Measurements from ENCODE around the gene ADAMTS12. TPM values are rescaled to one million over a fixed set of nuclear protein-coding genes. Genes with fewer than 3 reads are reported as not detected.
A peak's percentile ranks its signal among the peaks of the same experiment; 100 is the strongest.

The ADAMTS12 gene
- total and polyA plus RNA-seq, 8 donors = 0.31 to 4.2 (median 0.40) TPM

GRCh38 chr5:33631139-33631538, 260.7 kb downstream of the ADAMTS12 start:
- TF ChIP-seq CTCF (IDR thresholded peaks at IDR 0.05) = no peak
- FAIRE-seq (no peak), ATAC-seq (no peak), DNase-seq (no peak)
- Histone ChIP-seq H3K4me1 (no peaks in the 10 kb centered on the region), H3K9me3 (no peaks in the 10 kb centered on the region), H3K27me3 (no peaks in the 10 kb centered on the region), H3K36me3 (no peaks in the 10 kb centered on the region), H3K4me3 (no peak overlapping the region), H3K27ac (no peak overlapping the region)
- intact Hi-C loops (cut with DNase I) = no loop called here
- 83 to 89% methylated on average over 1 of the region's 1 CpG for WGBS, 2 donors

- no peaks in the 10 kb centered on the region for H3K36me3 ChIP-seq
- H3K4me3 ChIP-seq = no peak overlapping the region
- no peak overlapping the region for H3K27ac ChIP-seq
- WGBS, 2 donors = 55 to 74% methylated on average over 2 of the region's 2 CpGs
- no peaks in the 10 kb centered on the region for H3K9me3 ChIP-seq
- H3K27me3 ChIP-seq = no peaks in the 10 kb centered on the region
- no peak for TF ChIP-seq CTCF (IDR thresholded peaks at IDR 0.05)
- intact Hi-C loops (cut with DNase I) = no loop called here
- no peak for ATAC-seq
- no peaks in the 10 kb centered on the region for H3K4me1 ChIP-seq
- DNase-seq = no peak
- no peak for FAIRE-seq
Measured at GRCh38 chr5:33629999-33630398, 261.8 kb downstream of the ADAMTS12 start.

GRCh38 chr5:33628796-33629195, 263.0 kb downstream of the ADAMTS12 start:
- DNase-seq (no peak), FAIRE-seq (no peak), ATAC-seq (no peak)
- TF ChIP-seq CTCF (IDR thresholded peaks at IDR 0.05) = no peak
- WGBS, 2 donors = 67 to 74% methylated on average over 1 of the region's 1 CpG
- H3K9me3 ChIP-seq = no peaks in the 10 kb centered on the region
- no peak overlapping the region for H3K4me3 ChIP-seq
- H3K27me3 ChIP-seq = no peaks in the 10 kb centered on the region
- no peaks in the 10 kb centered on the region for H3K36me3 ChIP-seq
- H3K4me1 ChIP-seq = no peaks in the 10 kb centered on the region
- intact Hi-C loops (cut with DNase I) = no loop called here
- H3K27ac ChIP-seq = no peak overlapping the region

GRCh38 chr5:33621514-33621913, 270.3 kb downstream of the ADAMTS12 start:
- FAIRE-seq (no peak), ATAC-seq (no peak), DNase-seq (no peak)
- TF ChIP-seq CTCF (IDR thresholded peaks at IDR 0.05) = no peak
- Histone ChIP-seq H3K4me1 (no peaks in the 10 kb centered on the region), H3K9me3 (no peaks in the 10 kb centered on the region), H3K27ac (no peak overlapping the region), H3K4me3 (no peak overlapping the region), H3K27me3 (no peaks in the 10 kb centered on the region), H3K36me3 (no peaks in the 10 kb centered on the region)
- 47 to 48% methylated on average over 1 of the region's 1 CpG for WGBS, 2 donors
- intact Hi-C loops (cut with DNase I) = no loop called here

- no peak for FAIRE-seq
- WGBS, 2 donors = 43 to 46% methylated on average over 3 of the region's 3 CpGs
- peak; percentile 81 to 96 (median 92) for ATAC-seq
- TF ChIP-seq CTCF (IDR thresholded peaks at IDR 0.05) = no peak
- peak; percentile 34 to 75 (median 71) for DNase-seq
- no peaks in the 10 kb centered on the region for H3K9me3 ChIP-seq
- H3K4me1 ChIP-seq = peaks cover 0 to 8% (median 6%) of the 10 kb centered on the region in 3 donors
- H3K36me3 ChIP-seq = no peaks in the 10 kb centered on the region
- no peaks in the 10 kb centered on the region for H3K27me3 ChIP-seq
- no peak overlapping the region for H3K4me3 ChIP-seq
- H3K27ac ChIP-seq = no peak overlapping the region
- intact Hi-C loops (cut with DNase I) = no loop called here
Measured at GRCh38 chr5:33614039-33614438, 277.8 kb downstream of the ADAMTS12 start.
